Measurements from ENCODE around the gene LRCH1.

DNA sequence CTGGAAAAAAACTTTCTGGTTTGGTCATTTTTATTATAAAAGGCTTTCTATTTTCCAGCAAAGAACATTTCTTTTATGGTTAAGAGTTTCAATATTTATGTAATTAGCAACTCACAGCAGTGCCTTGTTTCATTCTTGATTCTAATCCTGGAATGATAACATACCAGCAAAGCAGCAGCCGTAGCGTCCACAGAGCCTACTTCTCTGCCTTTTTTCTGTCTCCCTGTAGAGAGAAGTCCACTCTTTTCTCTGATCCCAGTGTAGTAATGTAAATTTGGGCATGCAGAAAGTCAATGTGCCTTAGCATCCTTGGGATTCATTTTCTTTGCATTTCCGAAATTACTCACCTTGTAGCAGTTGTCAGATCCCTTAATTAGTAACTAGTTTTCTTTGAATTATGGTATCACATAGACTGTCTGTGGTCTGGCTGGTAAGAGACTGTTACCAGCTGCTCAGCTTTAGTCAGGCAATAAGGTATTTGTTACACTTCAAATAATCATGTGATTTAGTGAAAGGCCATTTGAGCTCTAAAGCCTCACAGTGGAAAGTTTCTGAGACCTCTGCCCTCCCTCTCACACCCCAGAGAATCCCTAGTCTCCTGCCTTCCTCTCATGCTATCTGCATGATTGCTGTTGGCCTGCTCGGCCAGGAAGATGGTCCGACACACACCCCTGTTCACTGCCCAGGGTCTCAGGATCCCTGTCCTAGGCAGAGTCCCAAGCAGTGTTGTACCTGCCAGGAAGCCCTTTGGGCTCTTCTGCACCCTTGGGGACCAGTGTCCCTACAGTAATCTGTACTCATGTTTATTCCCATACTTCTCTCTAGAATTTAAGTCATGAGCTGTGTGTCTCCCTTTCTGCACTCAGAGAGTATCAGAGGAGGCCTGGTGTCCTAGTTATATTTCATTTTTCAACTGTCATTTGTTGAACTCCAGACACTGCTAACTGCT lies 86.3 kb downstream of the LRCH1 start:
- no peak for TF ChIP-seq CTCF (conservative IDR thresholded peaks at IDR 0.05 in 1 of 2, IDR thresholded peaks at IDR 0.05 in 1 of 2; ENCODE audit: low read depth in 1 of 2, low read length in 2 of 2)
- no peak for TF ChIP-seq EZH2 (IDR thresholded peaks at IDR 0.05; ENCODE audit: low read length, missing control alignments)

Data from fibroblast of lung (primary cell).